AG09319 (cell line): ENCODE measurements around the gene SPRED2.
A peak's percentile ranks its signal among the peaks of the same experiment; 100 is the strongest.

ENCODE experiments used
- DNase-seq: peaks from one replicate; pipeline ENCODE4 v3.0.0-alpha.2; 2010; ENCODE audit warnings: low read depth; ENCODE audit errors: extremely low read depth
- TF ChIP-seq, protein P1 (sequence below): IDR thresholded peaks from 2 replicates; pipeline ENCODE4 v1.5.1; 2011; ENCODE audit warnings: low read depth, mild to moderate bottlenecking, inconsistent platforms, low read length, moderate library complexity

The SPRED2 gene

DNA sequence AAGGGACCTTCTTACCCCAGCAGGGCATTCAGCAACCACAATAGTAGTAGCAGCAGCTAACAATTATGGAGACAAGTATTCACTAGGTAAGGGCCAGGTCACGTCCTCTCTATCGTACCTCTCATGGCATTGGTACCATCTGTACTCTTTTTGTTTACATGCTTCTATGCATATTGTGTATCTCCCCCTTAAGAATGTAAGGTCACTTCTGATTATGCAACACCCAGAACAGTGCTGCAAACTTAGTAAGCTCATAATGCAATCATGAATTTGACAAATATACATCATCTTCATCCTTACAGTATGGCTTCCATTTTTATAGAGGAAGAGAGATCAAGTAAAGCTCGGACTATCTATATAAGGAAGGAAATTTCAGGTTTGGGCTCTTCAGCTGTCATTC, 46.1 kb downstream of the SPRED2 start:
- TF ChIP-seq, protein P1, sequence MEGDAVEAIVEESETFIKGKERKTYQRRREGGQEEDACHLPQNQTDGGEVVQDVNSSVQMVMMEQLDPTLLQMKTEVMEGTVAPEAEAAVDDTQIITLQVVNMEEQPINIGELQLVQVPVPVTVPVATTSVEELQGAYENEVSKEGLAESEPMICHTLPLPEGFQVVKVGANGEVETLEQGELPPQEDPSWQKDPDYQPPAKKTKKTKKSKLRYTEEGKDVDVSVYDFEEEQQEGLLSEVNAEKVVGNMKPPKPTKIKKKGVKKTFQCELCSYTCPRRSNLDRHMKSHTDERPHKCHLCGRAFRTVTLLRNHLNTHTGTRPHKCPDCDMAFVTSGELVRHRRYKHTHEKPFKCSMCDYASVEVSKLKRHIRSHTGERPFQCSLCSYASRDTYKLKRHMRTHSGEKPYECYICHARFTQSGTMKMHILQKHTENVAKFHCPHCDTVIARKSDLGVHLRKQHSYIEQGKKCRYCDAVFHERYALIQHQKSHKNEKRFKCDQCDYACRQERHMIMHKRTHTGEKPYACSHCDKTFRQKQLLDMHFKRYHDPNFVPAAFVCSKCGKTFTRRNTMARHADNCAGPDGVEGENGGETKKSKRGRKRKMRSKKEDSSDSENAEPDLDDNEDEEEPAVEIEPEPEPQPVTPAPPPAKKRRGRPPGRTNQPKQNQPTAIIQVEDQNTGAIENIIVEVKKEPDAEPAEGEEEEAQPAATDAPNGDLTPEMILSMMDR = no peak

DNA sequence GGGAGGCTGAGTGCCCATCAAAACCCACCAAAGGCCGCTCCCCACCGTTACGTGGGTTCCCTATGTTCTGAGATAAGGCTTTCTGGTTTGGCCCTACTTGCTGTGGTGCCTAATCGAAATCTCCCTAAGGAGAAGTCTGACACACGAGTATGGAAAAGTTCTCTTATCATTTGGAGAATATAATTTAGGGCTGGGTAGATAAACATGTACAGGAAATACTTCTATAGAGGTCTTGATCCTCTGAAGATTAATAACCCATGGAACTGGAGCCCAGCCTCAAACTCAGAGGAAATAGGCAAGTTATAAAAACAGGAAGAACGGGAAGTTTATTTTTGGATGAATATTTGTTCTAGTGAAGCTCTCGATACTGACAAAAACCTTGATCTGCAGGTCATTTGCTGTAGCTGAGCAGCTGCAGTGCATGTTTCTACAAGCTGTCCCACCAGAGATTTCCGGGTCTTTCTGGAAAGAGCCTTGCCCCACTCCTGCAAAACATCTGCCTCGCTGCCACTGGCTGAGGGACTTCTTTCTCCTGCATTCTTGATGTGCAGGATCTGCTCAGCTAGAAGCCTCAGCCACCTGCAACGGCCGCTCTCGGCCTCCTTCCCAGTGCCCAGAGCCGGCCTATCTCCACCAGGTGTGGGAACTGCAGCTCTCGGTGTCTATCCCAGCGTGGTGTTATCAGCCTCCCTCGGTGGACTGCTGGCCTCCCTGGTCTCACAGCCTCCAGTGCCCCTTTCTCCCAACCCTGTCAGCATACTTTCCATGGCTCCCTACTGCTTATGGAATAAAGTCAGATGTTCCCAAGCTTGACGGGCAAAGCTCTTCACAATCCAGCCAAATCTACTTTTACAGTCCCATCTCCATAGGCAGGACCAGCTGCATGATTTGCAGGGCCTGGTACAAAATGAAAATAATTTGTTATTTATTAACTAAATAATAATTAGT, 48.6 kb downstream of the SPRED2 start:
- DNase-seq = no peak

More for the DNA sequence above, 46.1 kb downstream of the SPRED2 start:
- no peak for DNase-seq

DNA sequence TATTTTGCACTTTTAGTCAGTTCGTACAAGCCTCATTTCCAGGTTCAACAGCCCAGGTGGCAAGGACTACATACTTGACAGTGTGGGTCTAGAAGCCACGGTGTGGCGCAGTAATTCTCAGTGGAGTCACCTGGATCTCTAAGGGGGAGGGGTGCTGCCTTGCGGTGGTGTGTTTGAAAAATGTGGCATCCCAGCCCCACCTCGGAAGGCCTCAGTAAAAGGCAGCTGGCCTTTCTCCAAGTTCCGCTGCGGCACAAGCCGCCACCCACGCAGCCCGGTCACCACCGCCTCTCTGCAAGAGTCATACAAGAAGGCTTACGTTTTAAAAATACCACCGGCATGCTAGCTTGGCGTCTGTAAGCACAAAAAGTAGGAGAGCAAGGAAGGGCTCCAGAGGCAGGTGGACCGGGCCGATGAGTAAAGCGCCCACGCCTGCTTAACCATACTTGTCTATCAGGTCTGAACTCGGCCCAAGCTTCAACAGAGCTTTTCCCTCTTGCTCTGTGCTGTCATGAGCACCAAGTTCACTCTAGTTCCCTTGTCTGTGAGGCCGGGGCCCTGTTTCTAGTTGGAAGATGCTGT, 49.5 kb downstream of the SPRED2 start:
- peak; percentile 43 for DNase-seq
- TF ChIP-seq, protein P1 = no peak

More for the DNA sequence above, 48.6 kb downstream of the SPRED2 start:
- TF ChIP-seq, protein P1 = no peak

DNA sequence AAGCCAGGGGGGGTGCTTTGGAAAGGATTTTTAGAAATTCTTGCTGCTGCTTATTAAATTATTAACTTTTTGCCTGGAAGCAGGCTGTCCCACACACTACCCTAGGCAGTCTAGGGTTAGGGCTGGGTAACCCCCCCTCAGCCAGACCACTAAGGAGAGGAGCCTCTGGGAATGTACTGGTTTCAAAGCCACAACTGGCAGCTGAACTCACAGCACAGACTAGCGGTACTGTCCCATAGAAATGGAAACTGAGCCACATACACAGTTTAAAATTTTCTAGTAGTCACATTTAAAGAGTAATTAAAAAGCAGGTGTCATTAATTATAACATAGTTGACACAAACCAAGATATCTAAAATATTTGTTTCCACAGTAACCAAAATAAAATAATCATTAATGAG, 50.1 kb downstream of the SPRED2 start:
- no peak for DNase-seq
- TF ChIP-seq, protein P1 = no peak

DNA sequence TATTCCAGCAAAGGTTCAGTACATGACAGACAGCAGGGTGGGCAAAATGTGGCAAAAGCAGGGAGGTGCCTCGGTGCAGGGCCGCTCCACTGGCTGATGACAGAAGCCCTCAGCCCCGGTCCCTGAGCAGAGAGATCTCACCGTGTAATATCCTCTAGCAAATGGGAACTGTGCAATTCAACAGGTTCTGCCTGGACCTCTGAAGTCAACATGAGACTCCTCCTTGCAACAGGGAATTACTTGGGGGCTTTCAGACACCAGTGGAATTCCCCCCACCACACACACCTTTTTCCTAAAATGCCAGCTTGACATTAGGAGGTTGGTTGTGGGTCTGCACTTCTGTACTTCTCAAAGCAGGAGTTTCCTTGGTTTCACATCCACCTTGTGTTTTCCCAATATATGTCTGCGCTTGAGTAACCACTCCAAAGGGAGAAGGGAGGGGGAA, 50.8 kb downstream of the SPRED2 start:
- no peak for DNase-seq
- TF ChIP-seq, protein P1 = no peak

DNA sequence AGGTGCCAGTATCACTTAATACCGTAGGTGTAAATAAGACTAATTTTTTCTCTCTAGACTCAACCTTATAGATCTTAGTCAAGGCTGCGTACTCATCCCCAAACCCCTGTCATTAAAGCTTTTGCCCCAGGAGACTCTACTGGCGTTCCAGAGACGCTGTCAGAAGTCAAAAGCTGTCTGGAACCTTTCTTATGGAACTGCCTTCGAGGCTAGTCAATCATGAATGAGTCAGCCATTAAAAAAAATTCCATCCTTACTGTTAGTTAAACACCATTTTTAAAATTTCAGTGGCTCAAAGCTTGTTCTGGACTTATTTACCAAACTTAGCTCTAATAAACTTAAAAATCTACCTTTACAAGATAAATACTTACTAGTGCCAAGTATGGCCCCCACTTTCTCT, 52.1 kb downstream of the SPRED2 start:
- no peak for DNase-seq
- TF ChIP-seq, protein P1 = no peak

DNA sequence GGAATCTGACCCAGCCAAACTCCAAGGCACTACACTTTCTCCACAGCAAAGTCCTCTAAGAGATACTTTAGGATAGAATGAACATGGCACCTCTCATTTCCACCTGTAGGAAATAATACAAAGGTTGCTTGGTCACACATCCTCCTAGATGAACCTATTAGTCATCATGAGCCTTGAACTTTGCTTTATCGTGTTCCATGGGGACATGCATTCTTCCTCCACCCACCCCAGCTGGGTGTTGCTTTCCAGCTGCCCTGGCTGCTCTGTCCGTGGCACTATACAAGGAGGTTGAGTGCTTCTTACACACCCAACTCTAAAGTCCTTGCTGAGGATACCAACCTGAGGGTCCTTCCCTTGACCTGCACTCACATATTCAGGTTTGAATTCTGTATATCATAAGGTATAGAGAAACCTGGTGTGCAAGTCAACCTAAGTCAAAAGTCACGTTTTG, 52.7 kb downstream of the SPRED2 start:
- no peak for DNase-seq
- TF ChIP-seq, protein P1 = no peak
